Measurements from ENCODE around the gene OR52M1. TPM values are rescaled to one million over a fixed set of nuclear protein-coding genes. Genes with fewer than 3 reads are reported as not detected.

Gene OR52M1
- total RNA-seq, 2 experiments from 2014 or later = not detected

GRCh38 chr11:4560467-4560866 is 15.5 kb downstream of the OR52M1 start:
- Mint-ChIP-seq H3K27ac (no peak overlapping the region), H3K36me3 (ENCODE audit: low read depth) (no peaks in the 10 kb centered on the region), H3K9me3 (peaks cover 7% of the 10 kb centered on the region), H3K4me1 (ENCODE audit: low read depth) (no peaks in the 10 kb centered on the region), H3K4me3 (no peak overlapping the region), H3K27me3 (peaks cover 28% of the 10 kb centered on the region)
- DNase-seq = no peak
- ATAC-seq = no peak
- TF ChIP-seq CTCF (IDR thresholded peaks at IDR 0.05) = no peak
- POLR2A ChIA-PET = no interaction called here
- intact Hi-C loops (cut with micrococcal nuclease) = no loop called here
- CTCF ChIA-PET = interaction anchor here (1.3 kb wide), 1 partner anchor 9 kb away, joined by 3 read pairs; no protein-coding TSS in a partner anchor

DNA sequence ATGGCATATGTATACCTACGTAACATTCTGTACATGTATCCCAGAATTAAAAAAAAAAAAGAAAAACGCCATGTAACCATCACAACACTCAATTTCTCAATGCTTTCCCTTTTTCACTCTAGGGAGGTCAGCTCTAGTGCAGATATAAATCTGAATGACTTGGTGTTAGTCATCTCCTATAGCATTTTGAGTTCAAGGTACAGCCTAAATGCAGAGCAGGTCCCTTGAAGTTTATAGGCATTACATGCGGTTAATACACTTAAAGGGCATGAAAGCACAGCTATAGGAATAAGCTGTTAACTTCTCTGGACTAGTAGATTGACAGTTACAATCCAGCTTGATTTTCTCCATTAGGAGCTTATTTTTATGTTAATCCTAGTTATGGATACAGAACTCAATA is 20.4 kb downstream of the OR52M1 start:
- DNase-seq (no peak), ATAC-seq (no peak)
- ChIA-PET POLR2A (no interaction called here), CTCF (interaction anchor here (1.2 kb wide), 1 partner anchor 26 kb away, joined by 4 read pairs; no protein-coding TSS in a partner anchor)
- H3K4me1 Mint-ChIP-seq (ENCODE audit: low read depth) = no peaks in the 10 kb centered on the region
- no peaks in the 10 kb centered on the region for H3K36me3 Mint-ChIP-seq (ENCODE audit: low read depth)
- peaks cover 7% of the 10 kb centered on the region for H3K9me3 Mint-ChIP-seq
- peaks cover 25% of the 10 kb centered on the region for H3K27me3 Mint-ChIP-seq
- TF ChIP-seq CTCF (IDR thresholded peaks at IDR 0.05) = no peak
- H3K4me3 Mint-ChIP-seq = no peak overlapping the region
- H3K27ac Mint-ChIP-seq = no peak overlapping the region
- intact Hi-C loops (cut with micrococcal nuclease) = no loop called here

DNA sequence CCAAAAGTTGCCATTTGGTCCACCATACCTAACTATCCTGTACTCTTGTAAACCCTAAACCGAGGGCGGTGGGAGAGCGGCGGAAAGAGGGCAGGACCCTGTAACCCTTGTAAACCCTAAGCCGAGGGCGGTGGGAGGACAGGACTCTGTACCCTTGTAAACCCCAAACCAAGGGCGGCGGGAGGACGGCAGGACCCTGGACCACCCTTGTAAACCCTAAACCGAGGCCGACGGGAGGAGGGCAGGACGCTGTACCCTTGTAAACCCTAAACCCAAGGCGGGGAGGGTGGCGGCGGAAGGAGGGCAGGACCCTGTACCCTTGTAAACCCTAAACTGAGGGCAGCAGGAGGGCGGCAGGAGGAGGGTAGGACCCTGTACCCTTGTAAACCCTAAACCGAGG is 24.1 kb downstream of the OR52M1 start:
- peaks cover 4% of the 10 kb centered on the region for H3K9me3 Mint-ChIP-seq
- no peaks in the 10 kb centered on the region for H3K36me3 Mint-ChIP-seq (ENCODE audit: low read depth)
- ATAC-seq (no peak), DNase-seq (no peak)
- ChIA-PET POLR2A (no interaction called here), CTCF (no interaction called here)
- no peak for TF ChIP-seq CTCF (IDR thresholded peaks at IDR 0.05)
- H3K4me3 Mint-ChIP-seq = no peak overlapping the region
- H3K27me3 Mint-ChIP-seq = peaks cover 11% of the 10 kb centered on the region
- H3K4me1 Mint-ChIP-seq (ENCODE audit: low read depth) = no peaks in the 10 kb centered on the region
- intact Hi-C loops (cut with micrococcal nuclease) = no loop called here
- H3K27ac Mint-ChIP-seq = no peak overlapping the region

GRCh38 chr11:4576880-4577279 is 31.9 kb downstream of the OR52M1 start:
- ATAC-seq = no peak
- CTCF ChIA-PET = interaction anchor here (1.4 kb wide), 1 partner anchor 390 kb away, joined by 3 read pairs; no protein-coding TSS in a partner anchor

DNA sequence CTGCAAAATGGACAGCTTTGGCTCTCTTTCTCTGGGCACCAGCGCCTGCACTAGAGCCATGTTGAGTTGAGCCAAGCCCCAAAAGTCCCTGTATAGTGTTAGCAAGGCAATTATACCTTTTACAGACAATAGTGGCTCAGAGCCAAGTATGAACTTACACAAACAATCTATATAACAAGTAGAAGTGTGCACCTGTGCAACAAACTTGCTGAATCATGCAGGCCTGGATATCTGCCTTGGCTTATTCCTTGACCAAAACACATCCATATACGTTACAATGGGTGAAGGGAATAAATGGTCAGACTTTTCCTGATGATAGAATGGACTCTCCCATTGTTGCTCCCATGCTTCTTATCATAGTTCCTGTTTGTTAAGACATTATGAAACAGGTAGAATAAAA is 32.8 kb downstream of the OR52M1 start:
- Mint-ChIP-seq H3K4me1 (ENCODE audit: low read depth) (peaks cover 4% of the 10 kb centered on the region), H3K27me3 (peaks cover 18% of the 10 kb centered on the region), H3K36me3 (ENCODE audit: low read depth) (no peaks in the 10 kb centered on the region), H3K4me3 (no peak overlapping the region), H3K9me3 (no peaks in the 10 kb centered on the region), H3K27ac (no peak overlapping the region)
- POLR2A ChIA-PET = no interaction called here
- intact Hi-C loops (cut with micrococcal nuclease) = no loop called here
- TF ChIP-seq CTCF (IDR thresholded peaks at IDR 0.05) = no peak
- ATAC-seq (no peak), DNase-seq (no peak)
- CTCF ChIA-PET = no interaction called here

More at GRCh38 chr11:4576880-4577279, 31.9 kb downstream of the OR52M1 start:
- no peaks in the 10 kb centered on the region for H3K36me3 Mint-ChIP-seq (ENCODE audit: low read depth)
- peaks cover 4% of the 10 kb centered on the region for H3K4me1 Mint-ChIP-seq (ENCODE audit: low read depth)
- TF ChIP-seq CTCF (IDR thresholded peaks at IDR 0.05) = no peak
- H3K4me3 Mint-ChIP-seq = no peak overlapping the region
- no peak overlapping the region for H3K27ac Mint-ChIP-seq
- intact Hi-C loops (cut with micrococcal nuclease) = no loop called here
- DNase-seq = no peak
- no peaks in the 10 kb centered on the region for H3K9me3 Mint-ChIP-seq
- POLR2A ChIA-PET = no interaction called here
- peaks cover 18% of the 10 kb centered on the region for H3K27me3 Mint-ChIP-seq
